HG03439 (cell line): ENCODE results near the gene KREMEN2.
"Not testable (repeated sequence)": the region's sequence is repeated elsewhere in the genome, so short reads cannot be mapped to it uniquely, and the experiment has no call there.

Experiments
- ATAC-seq: cut with Tn5 transposase; IDR thresholded peaks from one replicate; pipeline ENCODE4 v1.9.1; 2021; ENCODE audit warnings: mild to moderate bottlenecking, moderate library complexity; ENCODE audit not compliant: unreplicated experiment

Gene KREMEN2

GRCh38 chr16:2938206-2938605 is 25.9 kb upstream of the KREMEN2 start:
- no peak for ATAC-seq

DNA sequence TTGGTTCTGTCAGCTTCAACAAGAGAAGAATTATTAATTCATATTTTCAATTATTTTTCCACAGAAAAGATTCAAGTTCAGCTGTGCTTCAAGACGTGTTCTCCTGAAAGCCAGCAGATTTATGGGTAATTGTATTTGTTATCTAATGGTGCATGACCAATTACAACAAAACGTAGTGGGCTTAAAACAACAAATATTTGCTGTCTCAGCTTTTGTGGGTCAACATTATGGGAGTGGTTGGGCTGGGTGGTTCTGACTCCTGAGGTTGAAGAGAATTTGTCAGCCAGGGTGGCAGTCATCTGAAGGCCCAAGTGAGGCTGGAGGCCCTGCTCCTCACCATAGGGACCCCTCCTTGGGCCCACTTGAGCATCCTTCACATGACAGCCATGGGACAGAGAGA is 24.1 kb upstream of the KREMEN2 start:
- no peak for ATAC-seq

DNA sequence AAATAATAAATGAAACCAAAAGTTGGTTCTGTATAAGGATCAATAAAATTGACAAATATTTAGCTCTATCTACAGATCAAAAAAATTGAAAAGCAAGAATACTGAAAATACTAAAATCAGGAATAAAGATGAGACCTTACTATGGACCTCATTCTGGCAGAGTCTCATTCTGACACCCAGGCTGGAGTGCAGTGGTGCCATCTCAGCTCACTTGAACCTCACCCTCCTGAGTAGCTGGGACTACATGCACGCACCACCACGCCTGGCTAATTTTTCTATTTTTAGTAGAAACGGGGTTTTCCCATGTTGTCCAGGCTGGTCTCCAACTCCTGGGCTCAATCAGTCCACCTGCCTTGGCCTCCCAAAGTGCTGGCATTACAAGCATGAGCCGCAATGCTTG is 22.0 kb upstream of the KREMEN2 start:
- no peak for ATAC-seq

DNA sequence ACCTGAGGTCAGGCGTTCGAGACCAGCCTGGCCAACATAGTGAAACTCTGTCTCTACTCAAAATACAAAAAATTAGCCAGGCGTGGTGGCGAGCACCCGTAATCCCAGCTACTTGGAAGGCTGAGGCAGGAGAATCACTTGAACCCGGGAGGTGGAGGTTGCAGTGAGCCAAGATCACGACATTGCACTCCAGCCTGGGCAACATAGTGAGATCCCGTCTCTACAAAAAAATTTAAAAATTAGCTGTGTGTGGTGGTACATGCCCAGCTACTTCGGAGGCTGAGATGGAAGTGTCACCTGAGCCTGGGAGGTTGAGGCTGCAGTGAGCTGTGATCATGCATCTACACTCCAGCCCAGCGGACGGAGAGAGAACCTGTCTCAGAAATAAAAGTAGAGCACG is 20.4 kb upstream of the KREMEN2 start:
- ATAC-seq, result not testable (repeated sequence)

DNA sequence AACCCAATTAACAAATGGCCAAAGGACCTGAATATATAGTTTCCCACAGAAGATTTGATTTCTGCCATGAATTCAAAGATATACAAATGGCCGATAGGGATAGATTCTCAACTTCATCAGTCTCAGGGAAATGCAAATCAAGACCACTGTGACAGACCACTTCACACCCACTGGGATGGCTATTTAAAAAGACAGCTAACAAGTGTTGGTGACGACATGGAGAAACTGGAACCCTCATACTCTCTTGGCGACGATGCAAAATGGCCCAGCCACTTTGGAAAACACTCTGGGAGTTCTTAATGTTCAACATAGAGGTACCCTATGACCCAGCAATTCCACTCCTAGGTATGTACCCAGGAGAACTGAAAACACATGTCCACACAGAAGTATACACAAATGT is 17.4 kb upstream of the KREMEN2 start:
- no peak for ATAC-seq

GRCh38 chr16:2948807-2949704 is 15.0 kb upstream of the KREMEN2 start:
- no peak for ATAC-seq

DNA sequence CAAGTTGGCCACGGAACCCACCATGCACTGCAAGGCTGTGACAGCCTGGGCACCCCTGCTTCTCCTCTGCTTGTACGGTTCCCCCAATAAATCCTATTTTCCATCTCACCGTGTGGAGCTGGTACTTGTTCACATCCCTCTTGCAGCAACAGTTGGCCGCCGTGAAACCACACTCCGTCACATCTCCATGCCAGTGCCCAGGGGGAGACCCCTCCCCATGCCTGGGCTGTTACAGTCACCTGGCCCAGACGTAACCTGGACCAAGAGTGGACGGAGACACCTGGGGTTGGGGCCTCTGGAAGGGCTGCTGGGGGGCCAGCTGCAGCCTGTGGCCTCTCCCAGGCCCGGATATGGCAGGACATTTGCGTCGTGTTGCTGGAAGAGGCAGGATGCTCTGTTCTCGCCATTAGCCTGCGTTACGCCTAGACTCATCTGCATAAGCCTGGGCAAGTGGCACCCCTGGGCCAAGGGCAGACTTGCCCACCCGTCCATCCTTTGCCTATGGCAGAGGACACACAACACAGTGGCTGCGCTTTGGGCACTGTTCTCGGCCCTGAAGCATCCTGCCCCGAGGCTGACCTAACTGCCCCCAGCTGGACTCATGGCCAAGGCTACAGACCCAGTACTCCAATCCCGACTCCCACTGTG is 14.2 kb upstream of the KREMEN2 start:
- no peak for ATAC-seq

DNA sequence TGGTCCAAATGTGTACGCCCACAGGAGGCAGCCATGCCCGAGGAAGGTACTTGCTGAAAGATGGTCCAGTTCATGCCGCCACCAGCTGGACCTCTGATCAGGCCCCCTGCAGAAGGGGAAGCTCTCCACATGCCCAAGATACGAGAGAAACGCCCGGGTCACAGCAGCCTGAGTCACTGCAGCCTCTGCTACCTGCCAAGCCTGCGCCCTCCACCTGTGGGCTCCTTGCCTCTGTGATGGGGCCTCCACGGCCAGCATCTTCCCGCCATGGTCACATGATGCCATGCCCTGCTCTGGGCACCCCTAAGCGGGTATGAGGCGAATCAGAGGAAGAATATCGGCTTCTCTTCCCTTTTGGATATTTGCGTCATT is 13.7 kb upstream of the KREMEN2 start:
- no peak for ATAC-seq

- ATAC-seq, result no peak
Observed at GRCh38 chr16:2950773-2951172, 13.3 kb upstream of the KREMEN2 start.

GRCh38 chr16:2952679-2953078 is 11.4 kb upstream of the KREMEN2 start:
- ATAC-seq, result no peak

DNA sequence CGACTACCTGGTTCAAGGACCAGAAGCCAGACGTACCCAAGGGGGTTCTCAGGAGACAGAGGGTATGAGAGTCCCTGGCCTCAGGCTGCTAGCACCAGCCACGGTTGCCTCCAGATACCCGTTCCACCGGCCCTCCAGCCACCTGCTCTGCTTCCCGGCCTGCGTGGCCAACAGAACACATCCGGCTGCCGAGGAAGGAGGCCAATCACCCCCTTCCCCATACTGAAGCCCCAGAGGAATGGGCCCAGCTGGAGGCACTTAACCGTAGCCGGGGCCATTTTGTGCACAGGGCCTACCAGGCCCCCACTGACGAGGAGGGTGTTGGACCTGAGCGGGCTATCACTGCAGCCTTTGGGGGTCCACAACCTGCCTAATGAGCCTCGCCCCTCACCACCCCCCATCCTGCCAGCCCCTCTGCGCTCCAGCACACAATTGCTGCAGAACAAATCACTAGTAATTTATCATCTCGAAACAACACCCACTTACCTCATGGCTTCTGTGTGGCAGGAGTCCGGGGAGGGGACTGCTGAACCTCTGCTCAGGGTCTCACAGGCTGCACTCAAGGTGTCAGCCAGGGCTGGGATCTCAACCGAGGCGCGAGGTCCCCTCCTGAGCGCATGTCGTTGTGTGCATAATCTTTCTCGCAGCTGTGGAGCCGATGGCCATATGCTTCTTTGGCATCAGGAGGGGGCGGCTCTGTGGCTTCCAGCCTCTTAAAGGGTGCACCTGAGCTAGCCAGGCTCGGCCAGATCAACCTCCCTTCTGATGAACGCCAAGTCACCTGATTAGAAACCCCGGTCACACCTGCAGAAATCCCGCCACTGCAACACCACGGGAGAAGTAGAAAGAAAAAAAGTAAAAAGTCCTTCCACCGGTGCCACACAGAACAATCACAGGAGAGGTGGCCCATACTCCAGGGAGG is 10.1 kb upstream of the KREMEN2 start:
- ATAC-seq, result no peak

DNA sequence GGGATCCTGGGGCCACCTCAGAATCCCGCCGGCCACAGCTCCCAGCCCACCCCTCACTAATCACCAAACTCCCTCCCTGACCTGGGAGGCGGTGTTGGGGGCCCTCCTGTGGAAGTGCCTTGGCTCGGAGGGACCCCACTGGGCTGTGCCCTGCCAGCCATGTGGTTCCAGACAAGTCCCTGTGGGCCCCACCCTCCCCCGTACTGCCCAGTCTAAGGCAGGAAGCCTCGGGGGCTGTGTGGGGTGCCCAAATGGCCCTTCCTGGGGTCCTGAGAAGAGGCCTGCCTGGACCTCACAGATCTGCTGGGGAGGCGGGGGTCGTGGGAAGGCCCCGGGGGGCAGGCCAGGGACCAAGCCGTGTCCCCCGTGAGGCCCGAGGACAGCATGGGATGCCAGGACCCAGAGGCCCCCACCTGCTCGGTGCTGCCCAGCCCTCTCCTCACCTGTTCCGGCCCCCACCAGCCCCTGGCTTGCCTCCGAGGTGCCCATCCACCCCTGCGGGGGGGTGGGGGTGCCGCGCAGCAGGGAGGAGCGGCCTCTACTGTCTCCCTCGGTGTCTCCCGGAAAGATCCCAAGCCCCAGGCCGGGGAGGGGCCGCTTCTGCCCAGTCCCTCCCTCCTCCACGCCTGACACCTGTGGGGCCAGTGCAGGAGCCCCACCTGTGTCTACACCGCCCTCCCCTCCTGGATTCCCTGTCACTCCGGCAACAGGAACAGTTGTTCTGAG is 9.3 kb upstream of the KREMEN2 start:
- no peak for ATAC-seq

DNA sequence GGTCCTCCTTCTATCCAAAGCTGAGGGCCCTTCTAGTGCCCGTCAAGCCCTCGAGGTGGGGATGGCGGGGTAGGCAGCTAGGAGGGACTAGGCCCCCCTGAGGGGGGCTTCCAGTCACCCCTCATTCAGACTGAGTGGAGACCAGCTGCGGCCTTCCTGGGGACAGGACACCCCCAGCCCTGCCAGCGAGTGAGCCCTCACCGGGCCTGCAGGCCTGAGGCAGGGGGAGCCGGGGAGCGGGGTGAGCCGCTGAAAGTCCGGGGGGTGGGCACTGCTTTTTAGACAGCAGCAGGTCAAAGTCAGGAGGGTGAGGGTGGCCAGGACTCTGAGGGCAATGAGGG is 8.7 kb upstream of the KREMEN2 start:
- no peak for ATAC-seq

- ATAC-seq, result no peak
Observed at GRCh38 chr16:2955779-2956578, 8.1 kb upstream of the KREMEN2 start.

DNA sequence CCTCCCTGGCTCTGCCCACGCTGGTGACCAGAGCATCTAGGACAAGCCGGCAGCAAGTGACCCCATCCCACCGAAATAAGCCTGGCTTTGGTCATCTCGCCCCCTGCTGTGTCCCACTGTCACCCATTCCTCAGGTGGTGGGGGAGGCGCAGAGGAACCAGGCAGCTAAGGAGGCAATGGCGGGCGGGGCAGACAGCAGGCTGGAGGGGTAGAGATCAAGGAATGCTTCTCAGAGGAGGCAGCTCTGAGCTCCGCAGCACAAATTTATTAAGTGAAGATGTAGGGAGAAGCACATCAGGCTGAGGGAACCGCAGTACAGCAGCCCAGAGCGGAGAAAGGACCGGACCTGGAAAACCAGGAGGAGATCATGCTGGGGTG is 7.5 kb upstream of the KREMEN2 start:
- no peak for ATAC-seq

DNA sequence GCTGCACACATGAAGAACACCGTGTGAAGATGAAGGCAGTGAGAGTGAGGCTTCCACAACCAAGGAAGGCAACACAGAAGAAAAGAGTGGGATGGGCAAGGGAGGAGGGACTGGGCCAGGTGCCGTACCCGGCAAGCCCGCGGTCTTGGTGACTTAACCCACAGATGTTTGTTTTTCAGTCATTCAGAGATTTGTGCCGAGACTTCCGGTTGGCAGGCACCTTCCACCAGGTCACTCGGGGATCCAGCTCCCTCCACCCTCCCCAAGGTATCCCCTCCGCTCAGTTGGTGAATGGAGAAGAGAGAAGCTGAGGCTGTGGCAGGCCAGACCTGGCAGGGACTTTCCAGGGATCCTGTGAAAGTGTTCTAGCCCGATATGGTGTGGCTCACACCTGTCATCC is 4.9 kb upstream of the KREMEN2 start:
- ATAC-seq, result no peak

DNA sequence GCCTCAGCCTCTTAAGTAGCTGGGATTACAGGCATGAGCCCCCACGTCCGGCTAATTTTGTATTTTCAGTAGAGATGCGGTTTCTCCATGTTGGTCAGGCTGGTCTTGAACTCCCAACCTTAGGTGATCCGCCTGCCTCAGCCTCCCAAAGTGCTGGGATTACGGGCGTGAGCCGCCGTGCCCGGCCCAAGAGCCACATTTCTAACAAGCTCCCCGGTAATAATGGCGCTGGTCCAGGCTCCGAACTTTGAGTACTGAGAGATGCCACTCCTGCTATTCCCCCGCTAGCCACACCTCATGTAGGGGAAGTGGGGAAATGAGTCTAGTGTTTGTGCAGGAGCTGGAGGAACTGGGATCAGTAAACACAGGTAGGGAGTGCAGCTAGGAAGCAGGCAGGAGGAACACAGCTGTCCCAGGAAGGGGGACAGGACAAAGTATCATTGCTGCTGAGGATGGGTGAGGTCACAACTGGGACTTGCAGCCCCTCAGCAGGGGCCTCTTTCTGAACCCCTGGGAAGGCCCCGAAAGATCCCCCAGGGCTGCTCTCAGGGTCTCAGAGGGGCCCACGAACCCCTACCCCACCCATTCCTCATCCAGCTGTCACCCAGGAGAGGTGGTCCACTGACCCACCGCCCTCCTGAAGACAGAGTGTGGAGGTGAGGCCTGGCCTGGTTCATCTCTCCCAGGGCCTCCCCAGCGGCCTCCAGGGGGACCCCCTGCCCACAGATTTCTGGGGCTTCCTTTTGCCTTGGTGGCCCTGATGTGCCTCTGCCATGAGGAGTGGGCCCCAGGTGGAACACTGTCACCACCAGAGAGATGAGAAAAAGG is 3.7 kb upstream of the KREMEN2 start:
- no peak for ATAC-seq

DNA sequence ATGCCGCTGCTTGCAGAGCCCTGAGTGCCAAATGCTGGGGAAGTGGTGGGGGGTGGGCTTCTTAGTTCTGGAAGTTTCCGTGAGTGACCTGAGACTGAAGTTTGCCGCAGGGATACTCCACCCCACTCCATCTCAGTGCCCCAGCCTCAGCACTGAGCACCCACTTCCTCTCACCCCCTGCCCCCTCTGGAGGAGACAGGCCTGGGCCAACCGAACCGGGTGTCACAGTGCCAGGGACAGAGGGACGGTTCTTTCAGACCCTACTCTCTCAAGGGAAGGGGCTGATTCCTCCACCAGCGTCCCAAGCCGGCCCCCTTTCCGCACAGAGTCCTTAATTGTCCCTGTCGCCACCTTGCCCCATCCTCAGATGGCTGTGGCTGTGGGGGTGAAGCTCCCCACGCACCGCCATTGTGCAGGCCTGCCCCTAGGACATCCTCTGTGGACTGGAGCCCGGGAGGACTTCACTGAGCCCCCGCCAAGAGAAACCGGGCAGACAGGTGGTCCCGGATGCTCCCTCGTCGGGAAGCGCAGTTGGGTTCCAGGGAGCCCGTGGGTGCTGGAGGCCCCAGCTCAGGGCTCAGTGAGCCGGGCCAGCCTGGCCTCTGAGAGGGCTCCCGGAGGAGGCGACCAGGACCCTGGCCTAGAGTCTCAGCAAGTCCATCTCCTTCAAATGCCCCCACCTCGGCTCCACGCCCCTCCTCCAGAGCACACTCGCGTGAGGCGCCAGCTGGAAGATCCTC is 1.6 kb upstream of the KREMEN2 start:
- no peak for ATAC-seq
